HEK293T (cell line): ENCODE results near the gene CST9L.

Experiments
- FOXA1 ChIP-seq: fragments of 450-650 bp; IDR thresholded peaks from 2 replicates; pipeline ENCODE4 v1.6.1; 2016; ENCODE audit warnings: mild to moderate bottlenecking
- FOXK2 ChIP-seq: fragments of 450-650 bp; IDR thresholded peaks from 2 replicates; pipeline ENCODE4 v1.6.1; 2016; ENCODE audit warnings: mild to moderate bottlenecking
- SP1 ChIP-seq: fragments of 450-650 bp; IDR thresholded peaks from 2 replicates; pipeline ENCODE4 v1.6.1; 2017
- ZNF384 ChIP-seq: fragments of 450-650 bp; IDR thresholded peaks from 2 replicates; pipeline ENCODE4 v1.6.1; 2016

GRCh38 chr20:23540624-23541023 lies 27.7 kb downstream of the CST9L start:
- no peak for TF ChIP-seq ZNF384
- TF ChIP-seq FOXA1: no peak
- no peak for TF ChIP-seq SP1
- no peak for TF ChIP-seq FOXK2
